ENCODE measurements around the gene TMEM202. TPM values are rescaled to one million over a fixed set of nuclear protein-coding genes. Genes with fewer than 3 reads are reported as not detected.

Gene TMEM202
- total RNA-seq, 1 donor from 2014 or later = not detected

- TF ChIP-seq, protein P1, sequence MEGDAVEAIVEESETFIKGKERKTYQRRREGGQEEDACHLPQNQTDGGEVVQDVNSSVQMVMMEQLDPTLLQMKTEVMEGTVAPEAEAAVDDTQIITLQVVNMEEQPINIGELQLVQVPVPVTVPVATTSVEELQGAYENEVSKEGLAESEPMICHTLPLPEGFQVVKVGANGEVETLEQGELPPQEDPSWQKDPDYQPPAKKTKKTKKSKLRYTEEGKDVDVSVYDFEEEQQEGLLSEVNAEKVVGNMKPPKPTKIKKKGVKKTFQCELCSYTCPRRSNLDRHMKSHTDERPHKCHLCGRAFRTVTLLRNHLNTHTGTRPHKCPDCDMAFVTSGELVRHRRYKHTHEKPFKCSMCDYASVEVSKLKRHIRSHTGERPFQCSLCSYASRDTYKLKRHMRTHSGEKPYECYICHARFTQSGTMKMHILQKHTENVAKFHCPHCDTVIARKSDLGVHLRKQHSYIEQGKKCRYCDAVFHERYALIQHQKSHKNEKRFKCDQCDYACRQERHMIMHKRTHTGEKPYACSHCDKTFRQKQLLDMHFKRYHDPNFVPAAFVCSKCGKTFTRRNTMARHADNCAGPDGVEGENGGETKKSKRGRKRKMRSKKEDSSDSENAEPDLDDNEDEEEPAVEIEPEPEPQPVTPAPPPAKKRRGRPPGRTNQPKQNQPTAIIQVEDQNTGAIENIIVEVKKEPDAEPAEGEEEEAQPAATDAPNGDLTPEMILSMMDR (IDR thresholded peaks at IDR 0.05) = no peak
- no peaks in the 10 kb centered on the region for H3K36me3 Mint-ChIP-seq (ENCODE audit: low read depth)
- no peaks in the 10 kb centered on the region for H3K4me1 Mint-ChIP-seq
- no peaks in the 10 kb centered on the region for H3K9me3 Mint-ChIP-seq
- H3K27ac Mint-ChIP-seq = no peak overlapping the region
- DNase-seq (no peak), ATAC-seq (ENCODE audit: low read depth) (no peak)
- ChIA-PET POLR2A (no interaction called here), CTCF (no interaction called here)
- intact Hi-C loops (cut with micrococcal nuclease) = no loop called here
- peaks cover 23% of the 10 kb centered on the region for H3K27me3 Mint-ChIP-seq
- H3K4me3 Mint-ChIP-seq = no peak overlapping the region
Observed at GRCh38 chr15:72398648-72399047, 543 bp downstream of the TMEM202 start.

DNA sequence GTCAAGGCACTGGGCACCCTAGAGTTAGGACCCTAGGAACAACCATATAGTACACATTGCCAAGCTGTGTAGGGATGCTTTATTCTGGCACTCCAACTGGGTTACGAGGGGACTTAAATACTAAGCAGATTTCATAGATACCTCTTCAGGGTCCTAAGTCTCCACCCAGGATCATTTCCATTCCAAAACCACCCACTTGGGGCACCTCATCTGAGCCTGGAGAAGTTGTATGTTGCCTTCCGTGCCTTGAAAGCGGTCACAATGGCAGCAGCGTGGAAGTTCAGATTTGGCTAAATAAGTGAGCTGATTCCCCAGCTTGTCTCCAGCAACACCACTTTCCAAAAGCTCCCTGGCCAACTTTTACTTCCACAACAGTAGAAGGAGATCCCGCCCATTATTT lies 4.6 kb downstream of the TMEM202 start:
- TF ChIP-seq, protein P1 (IDR thresholded peaks at IDR 0.05) = no peak
- no peak for ATAC-seq (ENCODE audit: low read depth)
- Mint-ChIP-seq H3K36me3 (ENCODE audit: low read depth) (no peaks in the 10 kb centered on the region), H3K9me3 (no peaks in the 10 kb centered on the region), H3K4me3 (no peak overlapping the region), H3K27me3 (peaks cover 40% of the 10 kb centered on the region), H3K4me1 (no peaks in the 10 kb centered on the region), H3K27ac (no peak overlapping the region)
- intact Hi-C loops (cut with micrococcal nuclease) = no loop called here
- POLR2A ChIA-PET = no interaction called here
- no peak for DNase-seq
- CTCF ChIA-PET = no interaction called here

DNA sequence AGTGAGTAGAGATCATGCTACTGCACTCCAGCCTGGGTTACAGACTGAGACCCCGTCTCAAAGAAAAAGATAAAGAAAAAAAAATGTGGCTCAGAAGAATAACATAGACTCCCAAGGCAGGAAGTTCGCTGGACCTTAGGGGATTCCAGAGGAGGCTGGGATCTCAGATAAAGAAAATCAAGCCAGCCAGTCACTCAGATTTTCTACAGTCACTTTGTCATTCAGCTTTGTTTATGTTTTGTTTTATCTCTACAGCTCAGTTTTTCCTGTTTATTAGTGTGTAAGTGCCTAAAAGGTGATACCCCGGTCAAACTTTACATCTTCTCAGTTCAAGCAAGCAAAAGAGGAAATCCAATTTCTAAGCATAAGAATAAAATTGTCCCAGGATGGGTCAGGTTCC lies 6.3 kb downstream of the TMEM202 start:
- no peak overlapping the region for H3K27ac Mint-ChIP-seq
- ChIA-PET POLR2A (interaction anchor here (0.6 kb wide), 1 partner anchor 43 kb away, joined by 4 read pairs; no protein-coding TSS in a partner anchor), CTCF (no interaction called here)
- TF ChIP-seq, protein P1 (IDR thresholded peaks at IDR 0.05) = no peak
- no peaks in the 10 kb centered on the region for H3K9me3 Mint-ChIP-seq
- H3K4me1 Mint-ChIP-seq = no peaks in the 10 kb centered on the region
- ATAC-seq (ENCODE audit: low read depth) (no peak), DNase-seq (no peak)
- no peaks in the 10 kb centered on the region for H3K36me3 Mint-ChIP-seq (ENCODE audit: low read depth)
- peaks cover 40% of the 10 kb centered on the region for H3K27me3 Mint-ChIP-seq
- no peak overlapping the region for H3K4me3 Mint-ChIP-seq
- intact Hi-C loops (cut with micrococcal nuclease) = no loop called here

DNA sequence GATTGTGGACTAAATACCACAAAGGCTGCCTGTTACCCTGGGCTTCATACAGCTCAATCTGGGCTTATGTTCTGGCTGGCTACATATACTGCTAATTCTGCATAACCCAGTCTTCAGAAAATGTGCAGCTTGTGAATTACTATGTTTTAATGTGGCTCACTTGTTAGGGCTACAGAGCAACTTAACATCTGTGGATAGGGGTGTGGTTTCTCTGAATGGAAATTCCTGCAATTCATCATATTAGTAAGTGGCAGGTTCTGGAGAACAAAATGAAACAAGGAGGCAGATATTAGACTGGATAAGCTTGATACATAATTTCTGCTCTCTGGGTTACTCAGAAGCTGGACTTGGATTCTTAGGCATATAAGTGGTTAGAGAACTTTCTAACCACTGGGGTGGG lies 6.7 kb downstream of the TMEM202 start:
- no peaks in the 10 kb centered on the region for H3K4me1 Mint-ChIP-seq
- CTCF ChIA-PET = interaction anchor here (0.6 kb wide), 1 partner anchor 677 kb away, joined by 3 read pairs; no protein-coding TSS in a partner anchor
- TF ChIP-seq, protein P1 (IDR thresholded peaks at IDR 0.05) = no peak
- H3K9me3 Mint-ChIP-seq = no peaks in the 10 kb centered on the region
- no peak for ATAC-seq (ENCODE audit: low read depth)
- DNase-seq = no peak
- POLR2A ChIA-PET = interaction anchor here (0.6 kb wide), 1 partner anchor 43 kb away, joined by 4 read pairs; no protein-coding TSS in a partner anchor
- intact Hi-C loops (cut with micrococcal nuclease) = no loop called here
- H3K4me3 Mint-ChIP-seq = no peak overlapping the region
- H3K36me3 Mint-ChIP-seq (ENCODE audit: low read depth) = no peaks in the 10 kb centered on the region
- H3K27me3 Mint-ChIP-seq = peaks cover 40% of the 10 kb centered on the region
- H3K27ac Mint-ChIP-seq = no peak overlapping the region

- ATAC-seq (ENCODE audit: low read depth) (no peak), DNase-seq (no peak)
- no peaks in the 10 kb centered on the region for H3K4me1 Mint-ChIP-seq
- ChIA-PET POLR2A (no interaction called here), CTCF (no interaction called here)
- peaks cover 2% of the 10 kb centered on the region for H3K9me3 Mint-ChIP-seq
- no peaks in the 10 kb centered on the region for H3K36me3 Mint-ChIP-seq (ENCODE audit: low read depth)
- TF ChIP-seq, protein P1 (IDR thresholded peaks at IDR 0.05) = no peak
- intact Hi-C loops (cut with micrococcal nuclease) = no loop called here
- H3K27me3 Mint-ChIP-seq = peaks cover 46% of the 10 kb centered on the region
- no peak overlapping the region for H3K4me3 Mint-ChIP-seq
- H3K27ac Mint-ChIP-seq = no peak overlapping the region
Observed at GRCh38 chr15:72406936-72407335, 8.8 kb downstream of the TMEM202 start.
